CD4-positive, alpha-beta T cell (primary cell): ENCODE data around the gene SEBOX. TPM values are rescaled to one million over a fixed set of nuclear protein-coding genes. Genes with fewer than 3 reads are reported as not detected.

Source experiments
- ATAC-seq: fragments of 200-7000 bp; cut with Tn5 transposase; one replicate; pipeline ENCODE4 v1.10.0; 2022; ENCODE audit warnings: mild to moderate bottlenecking; ENCODE audit not compliant: poor library complexity
- CTCF ChIA-PET: fragments of 350-600 bp; sonication (Branson Sonifier 250); formaldehyde crosslinking; loops from one replicate; lab custom pipeline; 2021; ENCODE audit warnings: antibody characterized with exemption, inconsistent platforms; lab: Charles Lee
- POLR2A ChIA-PET: fragments of 350-600 bp; sonication (Branson Sonifier 250); formaldehyde crosslinking; loops from one replicate; lab custom pipeline; 2021; ENCODE audit warnings: antibody characterized with exemption, inconsistent platforms; lab: Charles Lee
- DNase-seq, 14 experiments: peaks; one replicate each; pipeline ENCODE4 v3.0.0-alpha.2; 2013 to 2020; ENCODE audit warnings: mixed read lengths in 2 of 14
- H3K27ac ChIP-seq, 2 donors: one replicate each; pipeline versions ENCODE4 v1.5.1 to v1.7.0; 2013; ENCODE audit warnings: low read length in 2 of 2, low read depth in 1 of 2, mild to moderate bottlenecking in 1 of 2
- H3K27me3 ChIP-seq, 2 experiments: 1 replicate in 1 of 2; 2 replicates in 1 of 2; pipeline versions ENCODE4 v1.6.1 to v1.7.0; 2013; ENCODE audit warnings: low read length in 2 of 2, control low read depth in 1 of 2, mild to moderate bottlenecking in 1 of 2, moderate library complexity in 1 of 2; ENCODE audit not compliant: insufficient read depth in 2 of 2, control insufficient read depth in 1 of 2
- H3K36me3 ChIP-seq: one replicate; pipeline ENCODE4 v1.6.1; 2013; ENCODE audit warnings: low read length, control low read depth; ENCODE audit not compliant: insufficient read depth
- H3K4me1 ChIP-seq: one replicate; pipeline ENCODE4 v1.6.1; 2013; ENCODE audit warnings: low read length, control low read depth; ENCODE audit not compliant: insufficient read depth
- H3K4me3 ChIP-seq: one replicate; pipeline ENCODE4 v1.5.1; 2013; ENCODE audit warnings: mild to moderate bottlenecking, low read length, moderate library complexity
- H3K9me3 ChIP-seq, 2 experiments: 1 replicate in 1 of 2; 2 replicates in 1 of 2; pipeline versions ENCODE4 v1.6.1 to v1.7.0; 2013; ENCODE audit warnings: low read length in 2 of 2, mild to moderate bottlenecking in 2 of 2, control low read depth in 1 of 2, moderate library complexity in 1 of 2; ENCODE audit not compliant: control insufficient read depth in 1 of 2, insufficient read depth in 1 of 2
- H3K27ac Mint-ChIP-seq: one replicate; pipeline ENCODE4 v1.8.0; 2020; ENCODE audit warnings: mixed read lengths
- H3K27me3 Mint-ChIP-seq: one replicate; pipeline ENCODE4 v1.8.0; 2021; ENCODE audit warnings: mixed read lengths
- H3K36me3 Mint-ChIP-seq: one replicate; pipeline ENCODE4 v1.8.0; 2021; ENCODE audit warnings: low read depth, mixed read lengths
- H3K4me1 Mint-ChIP-seq: one replicate; pipeline ENCODE4 v1.8.0; 2021; ENCODE audit warnings: low read depth, mixed read lengths
- H3K4me3 Mint-ChIP-seq: one replicate; pipeline ENCODE4 v1.8.0; 2020; ENCODE audit warnings: mild to moderate bottlenecking, mixed read lengths
- H3K9me3 Mint-ChIP-seq: one replicate; pipeline ENCODE4 v1.8.0; 2020; ENCODE audit warnings: mixed read lengths
- intact Hi-C, 2 experiments: fragments of 100-400 bp; cut with DNase I in 1 of 2; cut with micrococcal nuclease in 1 of 2; formaldehyde crosslinking; loops; one replicate each; pipeline versions ENCODE4 v1.15.1 to v1.9.0; 2023 to 2025; cut with DNase I, micrococcal nuclease
- total RNA-seq, 174 experiments: library from RNA in 2 of 174; stranded (reverse) in 2 of 174; gene quantifications; one replicate each; pipeline ENCODE4 v1.2.3 and lab custom pipeline; 2021 to 2026
- TF ChIP-seq, protein P1 (sequence below): fragments of 200-600 bp; IDR thresholded peaks from one replicate; pipeline ENCODE4 v1.8.0; 2022; ENCODE audit warnings: antibody characterized with exemption, mild to moderate bottlenecking

Gene SEBOX
- total RNA-seq, 2 experiments from 2014 or later, result not detected

DNA sequence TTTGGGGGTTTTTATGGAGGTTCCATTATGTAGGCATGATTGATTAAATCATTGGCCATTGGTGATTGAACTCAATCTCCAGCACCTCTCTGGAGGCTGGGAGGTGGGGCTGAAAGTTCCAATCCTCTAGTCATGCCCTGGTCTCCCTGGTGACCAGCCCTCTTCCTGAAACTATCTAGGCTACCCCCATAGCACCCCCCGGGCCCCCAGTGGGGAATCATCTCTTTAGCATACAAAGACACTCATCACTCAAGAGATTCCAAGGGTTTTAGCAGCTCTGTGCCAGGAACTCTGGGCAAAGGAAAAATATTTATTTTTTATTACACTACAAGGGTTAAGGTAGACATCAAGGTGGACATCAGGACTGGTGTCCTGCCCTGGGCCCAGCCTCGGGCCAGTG, 30.4 kb upstream of the SEBOX start:
- intact Hi-C loops, result no loop called here
- CTCF ChIA-PET, result no interaction called here
- H3K27ac Mint-ChIP-seq, result no peak overlapping the region

DNA sequence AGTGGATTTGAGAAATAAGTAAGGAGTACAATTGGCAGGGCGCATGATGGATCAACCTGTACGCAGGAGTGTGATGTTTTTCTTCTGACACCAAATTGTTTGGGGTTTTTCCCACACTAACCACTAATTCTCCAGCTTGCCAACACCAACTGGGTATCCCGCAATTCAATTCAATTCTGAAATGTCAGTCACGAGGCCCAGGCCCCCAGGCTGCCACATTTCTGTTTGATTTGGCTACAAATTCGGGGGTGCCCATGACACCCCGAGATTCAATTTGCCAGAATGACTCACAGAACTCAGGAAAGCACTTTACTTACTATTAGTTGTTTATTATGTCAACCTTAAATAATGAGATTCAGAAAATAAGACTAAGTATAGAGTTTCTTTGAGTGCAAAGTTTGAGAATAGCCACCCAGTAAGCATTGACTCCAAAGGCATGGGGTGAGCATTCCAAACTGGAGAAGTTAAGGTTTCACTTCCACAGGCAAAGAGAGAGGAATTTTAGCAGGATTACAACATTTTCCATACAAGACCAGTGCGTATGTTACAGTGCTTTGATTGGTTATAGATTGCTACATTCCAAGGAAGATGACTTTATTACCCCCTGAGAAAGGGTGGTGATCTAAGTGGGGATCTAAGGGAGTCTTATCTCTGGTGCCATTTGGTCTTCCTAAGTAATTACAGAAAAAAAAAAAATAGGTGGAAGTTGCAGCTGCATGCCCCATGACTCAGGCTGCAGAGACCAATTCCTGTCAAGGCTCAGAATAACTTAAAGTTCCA, 29.5 kb upstream of the SEBOX start:
- H3K4me3 Mint-ChIP-seq, result no peak overlapping the region
- no peaks in the 10 kb centered on the region for H3K9me3 ChIP-seq
- no peaks in the 10 kb centered on the region for H3K4me1 ChIP-seq
- H3K27me3 Mint-ChIP-seq, result no peaks in the 10 kb centered on the region
- intact Hi-C loops, result no loop called here
- no peaks in the 10 kb centered on the region for H3K27me3 ChIP-seq
- H3K4me3 ChIP-seq, result no peak overlapping the region
- H3K9me3 Mint-ChIP-seq, result no peaks in the 10 kb centered on the region
- no peak for DNase-seq
- no peak for ATAC-seq
- no peak overlapping the region for H3K27ac Mint-ChIP-seq
- no peaks in the 10 kb centered on the region for H3K4me1 Mint-ChIP-seq
- CTCF ChIA-PET, result no interaction called here
- TF ChIP-seq, protein P1, sequence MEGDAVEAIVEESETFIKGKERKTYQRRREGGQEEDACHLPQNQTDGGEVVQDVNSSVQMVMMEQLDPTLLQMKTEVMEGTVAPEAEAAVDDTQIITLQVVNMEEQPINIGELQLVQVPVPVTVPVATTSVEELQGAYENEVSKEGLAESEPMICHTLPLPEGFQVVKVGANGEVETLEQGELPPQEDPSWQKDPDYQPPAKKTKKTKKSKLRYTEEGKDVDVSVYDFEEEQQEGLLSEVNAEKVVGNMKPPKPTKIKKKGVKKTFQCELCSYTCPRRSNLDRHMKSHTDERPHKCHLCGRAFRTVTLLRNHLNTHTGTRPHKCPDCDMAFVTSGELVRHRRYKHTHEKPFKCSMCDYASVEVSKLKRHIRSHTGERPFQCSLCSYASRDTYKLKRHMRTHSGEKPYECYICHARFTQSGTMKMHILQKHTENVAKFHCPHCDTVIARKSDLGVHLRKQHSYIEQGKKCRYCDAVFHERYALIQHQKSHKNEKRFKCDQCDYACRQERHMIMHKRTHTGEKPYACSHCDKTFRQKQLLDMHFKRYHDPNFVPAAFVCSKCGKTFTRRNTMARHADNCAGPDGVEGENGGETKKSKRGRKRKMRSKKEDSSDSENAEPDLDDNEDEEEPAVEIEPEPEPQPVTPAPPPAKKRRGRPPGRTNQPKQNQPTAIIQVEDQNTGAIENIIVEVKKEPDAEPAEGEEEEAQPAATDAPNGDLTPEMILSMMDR, result no peak
- no peak overlapping the region for H3K27ac ChIP-seq
- peaks cover 72% of the 10 kb centered on the region for H3K36me3 ChIP-seq
- POLR2A ChIA-PET, result no interaction called here
- peaks cover 54% of the 10 kb centered on the region for H3K36me3 Mint-ChIP-seq

More for the DNA sequence above, 30.4 kb upstream of the SEBOX start:
- POLR2A ChIA-PET, result no interaction called here
- H3K27ac ChIP-seq, result no peak overlapping the region
- H3K36me3 Mint-ChIP-seq, result peaks cover 45% of the 10 kb centered on the region
- no peak overlapping the region for H3K4me3 Mint-ChIP-seq
- no peaks in the 10 kb centered on the region for H3K4me1 Mint-ChIP-seq
- TF ChIP-seq, protein P1, result no peak
- H3K27me3 Mint-ChIP-seq, result no peaks in the 10 kb centered on the region
- H3K4me3 ChIP-seq, result no peak overlapping the region
- H3K36me3 ChIP-seq, result peaks cover 65% of the 10 kb centered on the region
- no peaks in the 10 kb centered on the region for H3K9me3 ChIP-seq
- H3K27me3 ChIP-seq, result no peaks in the 10 kb centered on the region
- H3K4me1 ChIP-seq, result no peaks in the 10 kb centered on the region
- H3K9me3 Mint-ChIP-seq, result no peaks in the 10 kb centered on the region
- ATAC-seq (no peak), DNase-seq (no peak)

DNA sequence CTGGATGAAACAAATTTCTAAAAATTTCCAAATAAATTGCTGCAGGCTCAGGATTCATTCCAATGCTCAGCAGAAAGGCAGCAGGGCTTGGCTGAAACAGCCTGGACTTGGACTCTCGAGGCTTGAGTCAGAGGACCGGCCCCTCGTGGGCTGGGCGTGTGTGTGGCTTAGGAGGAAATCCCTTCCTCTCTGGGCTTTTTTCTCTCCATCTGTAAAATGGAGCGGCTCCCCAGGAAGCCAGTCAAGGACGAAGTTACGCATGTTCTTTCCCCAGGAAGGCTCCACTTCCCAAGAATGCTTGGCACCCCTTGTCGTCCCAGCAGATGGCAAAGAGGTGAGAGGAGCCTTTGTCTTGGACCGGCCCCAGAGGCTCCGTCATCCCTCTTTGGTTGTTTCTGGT, 27.5 kb upstream of the SEBOX start:
- Mint-ChIP-seq H3K9me3 (no peaks in the 10 kb centered on the region), H3K36me3 (peaks cover 72% of the 10 kb centered on the region), H3K27me3 (no peaks in the 10 kb centered on the region), H3K27ac (no peak overlapping the region), H3K4me1 (no peaks in the 10 kb centered on the region), H3K4me3 (no peak overlapping the region)
- H3K4me1 ChIP-seq, result no peaks in the 10 kb centered on the region
- POLR2A ChIA-PET, result no interaction called here
- H3K27me3 ChIP-seq, result no peaks in the 10 kb centered on the region
- intact Hi-C loops, result no loop called here
- ATAC-seq (no peak), DNase-seq (no peak)
- H3K36me3 ChIP-seq, result peaks cover 86% of the 10 kb centered on the region
- H3K9me3 ChIP-seq, result no peaks in the 10 kb centered on the region
- H3K4me3 ChIP-seq, result no peak overlapping the region
- no peak overlapping the region for H3K27ac ChIP-seq
- TF ChIP-seq, protein P1, result no peak
- CTCF ChIA-PET, result no interaction called here
